T-cell (primary cell): ENCODE results near the gene PGM2. TPM values are rescaled to one million over a fixed set of nuclear protein-coding genes. Genes with fewer than 3 reads are reported as not detected.

ENCODE experiments used
- ATAC-seq, 4 experiments: fragments of 200-7000 bp in 3 of 4; fragments of 150-1000 bp in 1 of 4; cut with Tn5 transposase; replicated peaks in 1 of 4; 1 replicate in 3 of 4; 2 replicates in 1 of 4; pipeline ENCODE4 v1.10.0; 2021; ENCODE audit warnings: moderate library complexity in 3 of 4, mild to moderate bottlenecking in 2 of 4, moderate number of reproducible peaks in 1 of 4
- CTCF ChIA-PET, 2 donors: fragments of 300-600 bp; sonication (Branson Sonifier 250); formaldehyde crosslinking; loops; one replicate each; lab custom pipeline; 2022; ENCODE audit warnings: antibody characterized with exemption in 2 of 2; lab: Charles Lee
- POLR2A ChIA-PET, 2 donors: fragments of 300-600 bp; sonication (Branson Sonifier 250); formaldehyde crosslinking; loops; one replicate each; lab custom pipeline; 2022; ENCODE audit warnings: antibody characterized with exemption in 2 of 2; lab: Charles Lee
- DNase-seq, 35 experiments: peaks; one replicate each; pipeline versions ENCODE4 v3.0.0 to v3.0.0-alpha.2; 2013 to 2023
- H3K27ac ChIP-seq: one replicate; pipeline ENCODE4 v1.5.1; 2013; ENCODE audit warnings: low read length
- H3K27me3 ChIP-seq, 2 experiments: replicated peaks in 1 of 2; 1 replicate in 1 of 2; 2 replicates in 1 of 2; pipeline versions ENCODE4 v1.6.1 to v1.7.0; 2013; ENCODE audit warnings: low read length in 1 of 2, mixed read lengths in 1 of 2; ENCODE audit not compliant: control insufficient read depth in 2 of 2, insufficient read depth in 2 of 2; ENCODE audit errors: extremely low read depth in 1 of 2
- H3K36me3 ChIP-seq, 2 donors: 1 replicate in 1 of 2; 2 replicates in 1 of 2; pipeline versions ENCODE4 v1.6.1 to v1.7.0; 2013; ENCODE audit warnings: low read length in 1 of 2; ENCODE audit not compliant: control insufficient read depth in 2 of 2, insufficient read depth in 1 of 2; ENCODE audit errors: extremely low read depth in 1 of 2
- H3K4me1 ChIP-seq, 2 experiments: 1 replicate in 1 of 2; 2 replicates in 1 of 2; pipeline versions ENCODE4 v1.6.1 to v1.7.0; 2013; ENCODE audit warnings: low read length in 2 of 2, mixed read lengths in 1 of 2; ENCODE audit not compliant: insufficient read depth in 2 of 2, control insufficient read depth in 1 of 2; ENCODE audit errors: extremely low read depth in 1 of 2
- H3K4me3 ChIP-seq, 2 donors: 1 replicate in 1 of 2; 2 replicates in 1 of 2; pipeline versions ENCODE4 v1.5.1 to v1.7.0; 2013; ENCODE audit warnings: mild to moderate bottlenecking in 2 of 2, low read length in 1 of 2, moderate library complexity in 1 of 2; ENCODE audit not compliant: control insufficient read depth in 1 of 2; ENCODE audit errors: extremely low read depth in 1 of 2
- H3K9me3 ChIP-seq: 2 replicates; pipeline ENCODE4 v1.7.0; 2013
- H3K27ac Mint-ChIP-seq, 2 donors: one replicate each; pipeline ENCODE4 v1.8.0; 2020 to 2021; ENCODE audit warnings: mild to moderate bottlenecking in 2 of 2, mixed read lengths in 2 of 2
- H3K27me3 Mint-ChIP-seq, 2 donors: one replicate each; pipeline ENCODE4 v1.8.0; 2021 to 2022; ENCODE audit warnings: mixed read lengths in 2 of 2
- H3K36me3 Mint-ChIP-seq: one replicate; pipeline ENCODE4 v1.8.0; 2021; ENCODE audit warnings: mixed read lengths
- H3K4me1 Mint-ChIP-seq, 3 donors: one replicate each; pipeline ENCODE4 v1.8.0; 2020 to 2022; ENCODE audit warnings: mixed read lengths in 3 of 3, mild to moderate bottlenecking in 1 of 3
- H3K4me3 Mint-ChIP-seq, 3 donors: one replicate each; pipeline ENCODE4 v1.8.0; 2020 to 2022; ENCODE audit warnings: mild to moderate bottlenecking in 3 of 3, mixed read lengths in 3 of 3, moderate library complexity in 3 of 3
- H3K9me3 Mint-ChIP-seq, 3 donors: one replicate each; pipeline ENCODE4 v1.8.0; 2020 to 2022; ENCODE audit warnings: mixed read lengths in 3 of 3
- WGBS: methylation state at CpG from one replicate; pipeline ENCODE4 v1.1.5; 2013; ENCODE audit warnings: missing lambda C conversion rate; ENCODE audit not compliant: insufficient coverage; 5-methylcytosine and 5-hydroxymethylcytosine counted together
- total RNA-seq, 35 experiments: library from RNA in 6 of 35; stranded (reverse) in 6 of 35; fragments of 120-200 nt in 1 of 35; gene quantifications; one replicate each; pipeline versions ENCODE4 v1.2.1 to v1.2.4 and lab custom pipeline; 2013 to 2026

Gene PGM2
- total RNA-seq, 5 donors from 2014 or later (not counting 1 experiment from before 2014, with no cell fraction given) = 13.8 to 18.2 (median 16.6) TPM

DNA sequence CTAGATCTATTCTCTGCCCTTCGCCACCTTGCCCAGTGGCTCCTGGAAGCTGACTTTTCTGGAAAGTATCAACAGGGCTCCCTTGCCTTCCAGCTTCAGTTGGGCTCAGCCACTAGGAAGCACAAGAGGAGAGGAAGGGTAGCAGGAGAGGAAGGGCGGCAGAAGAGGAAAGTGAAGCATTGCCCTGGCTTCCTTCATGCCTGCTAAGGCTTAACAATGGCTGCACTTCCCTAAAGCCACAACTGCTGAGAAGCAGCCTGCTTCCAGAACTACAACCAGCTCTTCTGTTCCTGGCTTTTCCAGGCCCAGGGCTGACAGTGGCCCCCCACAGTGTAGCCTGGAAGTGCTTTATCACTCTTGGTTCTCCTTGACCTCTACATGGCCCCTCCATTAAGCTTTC, 29.1 kb upstream of the PGM2 start:
- Histone ChIP-seq H3K9me3 (no peaks in the 10 kb centered on the region), H3K4me1 (no peaks in the 10 kb centered on the region), H3K36me3 (no peaks in the 10 kb centered on the region), H3K27me3 (peaks cover 0 to 3% of the 10 kb centered on the region in 2 experiments), H3K27ac (no peak overlapping the region), H3K4me3 (no peak overlapping the region)
- H3K4me3 Mint-ChIP-seq = no peak overlapping the region
- no peaks in the 10 kb centered on the region for H3K9me3 Mint-ChIP-seq
- CTCF ChIA-PET = interaction anchor here (0.5 to 1.8 kb wide), 2 partner anchors 83 to 239 kb away, joined by 4 to 5 read pairs; no protein-coding TSS in a partner anchor
- H3K4me1 Mint-ChIP-seq = no peaks in the 10 kb centered on the region
- no peak for ATAC-seq
- no peak for DNase-seq
- POLR2A ChIA-PET = no interaction called here
- H3K36me3 Mint-ChIP-seq = no peaks in the 10 kb centered on the region
- peaks cover 3 to 4% of the 10 kb centered on the region in 2 donors for H3K27me3 Mint-ChIP-seq
- WGBS = no CpG with 5 or more reads among the region's 2 CpGs
- no peak overlapping the region for H3K27ac Mint-ChIP-seq

DNA sequence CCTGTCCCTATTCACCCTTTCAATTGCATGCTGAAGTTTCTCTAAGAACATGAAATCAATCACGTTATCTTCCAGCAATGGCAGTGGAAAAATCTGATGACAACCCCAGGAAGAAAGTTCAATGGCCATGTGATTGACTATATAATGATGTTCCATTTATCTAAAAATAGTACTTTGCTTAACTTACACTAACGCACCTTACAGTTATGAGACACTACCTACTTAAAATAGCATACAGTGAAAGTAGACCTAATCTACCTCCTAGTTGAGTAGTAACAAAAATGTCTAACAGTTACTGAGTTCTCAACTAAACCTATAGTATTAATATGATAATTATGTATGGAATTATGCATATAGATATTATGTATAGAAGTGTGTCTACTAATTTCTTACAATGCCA, 28.6 kb upstream of the PGM2 start:
- no peak overlapping the region for H3K4me3 ChIP-seq
- H3K9me3 Mint-ChIP-seq = no peaks in the 10 kb centered on the region
- no peak overlapping the region for H3K4me3 Mint-ChIP-seq
- H3K27me3 Mint-ChIP-seq = peaks cover 3 to 4% of the 10 kb centered on the region in 2 donors
- no peaks in the 10 kb centered on the region for H3K4me1 ChIP-seq
- no peaks in the 10 kb centered on the region for H3K36me3 Mint-ChIP-seq
- ATAC-seq (no peak), DNase-seq (no peak)
- POLR2A ChIA-PET = no interaction called here
- peaks cover 0 to 3% of the 10 kb centered on the region in 2 experiments for H3K27me3 ChIP-seq
- no peaks in the 10 kb centered on the region for H3K36me3 ChIP-seq
- no peaks in the 10 kb centered on the region for H3K9me3 ChIP-seq
- no peaks in the 10 kb centered on the region for H3K4me1 Mint-ChIP-seq
- H3K27ac ChIP-seq = no peak overlapping the region
- H3K27ac Mint-ChIP-seq = no peak overlapping the region
- whole genome bisulfite sequencing = no CpG with 5 or more reads among the region's 2 CpGs
- CTCF ChIA-PET = no interaction called here

DNA sequence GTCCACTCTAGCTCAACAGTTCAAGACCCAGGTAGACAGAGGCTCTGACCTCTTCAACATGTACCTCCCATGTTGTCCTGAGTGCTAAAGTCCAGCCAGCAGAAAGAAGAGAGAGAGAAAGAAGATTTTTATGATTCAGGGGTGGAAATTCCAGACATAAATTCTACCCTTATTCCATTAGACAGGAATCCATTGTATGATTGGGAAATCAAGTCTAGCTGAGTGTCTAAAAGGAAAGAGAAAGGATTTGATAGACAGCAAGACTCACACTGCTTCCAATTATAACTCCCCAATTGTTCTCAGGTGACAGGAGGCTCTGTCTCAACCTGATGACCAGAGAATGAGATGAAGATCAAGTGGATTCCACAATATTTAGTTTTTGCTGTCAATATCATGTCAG, 27.9 kb upstream of the PGM2 start:
- Mint-ChIP-seq H3K9me3 (no peaks in the 10 kb centered on the region), H3K36me3 (no peaks in the 10 kb centered on the region), H3K4me1 (no peaks in the 10 kb centered on the region), H3K4me3 (no peak overlapping the region), H3K27ac (no peak overlapping the region), H3K27me3 (peaks cover 3 to 4% of the 10 kb centered on the region in 2 donors)
- DNase-seq (no peak), ATAC-seq (no peak)
- peaks cover 0 to 3% of the 10 kb centered on the region in 2 experiments for H3K27me3 ChIP-seq
- H3K4me3 ChIP-seq = no peak overlapping the region
- CTCF ChIA-PET = no interaction called here
- no peaks in the 10 kb centered on the region for H3K36me3 ChIP-seq
- POLR2A ChIA-PET = no interaction called here
- no peaks in the 10 kb centered on the region for H3K4me1 ChIP-seq
- no peaks in the 10 kb centered on the region for H3K9me3 ChIP-seq
- H3K27ac ChIP-seq = no peak overlapping the region

DNA sequence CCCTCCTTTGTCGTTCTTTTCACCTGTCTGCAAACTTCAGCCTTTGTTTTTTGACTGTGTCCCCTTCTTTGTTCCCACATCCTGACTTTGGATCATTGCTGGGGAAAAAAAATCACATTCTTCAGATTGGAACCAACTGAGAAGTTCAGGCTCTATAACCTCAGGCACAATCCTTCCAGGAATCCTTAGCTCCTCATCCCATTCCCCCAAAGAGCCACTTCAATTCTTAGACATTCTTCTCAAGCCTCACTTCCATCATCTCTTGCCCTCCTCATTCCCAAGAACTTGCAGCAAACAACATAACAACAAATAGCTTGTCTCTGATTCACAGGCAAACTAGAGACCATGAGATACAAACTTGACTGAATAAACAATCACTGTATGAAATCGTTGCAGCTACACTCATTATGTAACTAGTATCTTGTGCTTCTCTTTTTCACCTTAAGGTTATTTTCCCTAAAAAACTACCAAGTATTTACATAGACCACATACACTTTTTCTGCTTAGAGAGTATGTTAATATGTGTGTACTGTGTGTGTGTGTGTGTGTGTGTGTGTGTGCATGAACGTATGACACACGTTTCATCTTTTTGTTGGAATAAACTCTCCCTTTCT, 26.4 kb upstream of the PGM2 start:
- no peak overlapping the region for H3K27ac Mint-ChIP-seq
- no peaks in the 10 kb centered on the region for H3K36me3 Mint-ChIP-seq
- DNase-seq (no peak), ATAC-seq (no peak)
- Histone ChIP-seq H3K27me3 (peaks cover 0 to 3% of the 10 kb centered on the region in 2 experiments), H3K4me3 (no peak overlapping the region), H3K27ac (no peak overlapping the region), H3K4me1 (no peaks in the 10 kb centered on the region), H3K36me3 (no peaks in the 10 kb centered on the region), H3K9me3 (no peaks in the 10 kb centered on the region)
- peaks cover 3 to 4% of the 10 kb centered on the region in 2 donors for H3K27me3 Mint-ChIP-seq
- no peak overlapping the region for H3K4me3 Mint-ChIP-seq
- WGBS = 67% methylated on average over 2 of the region's 4 CpGs
- POLR2A ChIA-PET = interaction anchor here (0.5 to 0.6 kb wide), 3 partner anchors 14 to 103 kb away, joined by 3 read pairs; no protein-coding TSS in a partner anchor
- CTCF ChIA-PET = interaction anchor here (1.0 to 3.1 kb wide), 4 partner anchors 8 to 236 kb away, joined by 5 to 13 read pairs (median 7); no protein-coding TSS in a partner anchor
- H3K4me1 Mint-ChIP-seq = no peaks in the 10 kb centered on the region
- H3K9me3 Mint-ChIP-seq = no peaks in the 10 kb centered on the region

DNA sequence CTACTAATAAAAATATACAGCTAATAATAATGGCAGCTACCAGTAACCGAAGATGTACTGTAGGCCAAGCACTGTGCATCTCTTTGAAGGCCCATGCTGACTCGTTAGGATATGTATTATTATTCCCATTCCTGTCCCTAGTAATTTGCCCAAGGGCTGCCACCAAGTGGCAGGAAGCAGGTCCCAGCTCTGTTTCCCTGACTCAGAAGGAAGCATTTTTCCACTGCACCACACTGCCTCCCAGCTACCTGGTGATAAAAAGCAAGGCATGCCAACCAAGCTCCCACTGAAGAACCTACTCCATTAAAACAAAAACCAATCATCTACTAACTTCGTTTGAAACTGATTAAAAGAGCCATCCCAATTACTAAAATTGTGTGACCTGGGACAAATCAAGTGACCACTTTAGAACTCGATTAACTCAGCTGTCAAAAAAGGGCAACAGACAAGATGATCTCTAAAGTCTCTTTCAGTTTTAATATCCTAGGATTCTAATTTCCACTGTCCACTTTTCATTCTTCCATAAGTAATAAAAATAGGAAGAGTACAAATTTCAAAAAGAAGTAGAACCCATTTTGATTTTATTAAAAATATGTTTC, 24.3 kb upstream of the PGM2 start:
- no peak overlapping the region for H3K27ac Mint-ChIP-seq
- no peaks in the 10 kb centered on the region for H3K36me3 Mint-ChIP-seq
- H3K4me3 Mint-ChIP-seq = no peak overlapping the region
- Histone ChIP-seq H3K4me3 (no peak overlapping the region), H3K9me3 (no peaks in the 10 kb centered on the region), H3K27ac (no peak overlapping the region), H3K4me1 (no peaks in the 10 kb centered on the region), H3K36me3 (no peaks in the 10 kb centered on the region), H3K27me3 (peaks cover 0 to 3% of the 10 kb centered on the region in 2 experiments)
- ChIA-PET CTCF (interaction anchor here (1.0 to 3.1 kb wide), 4 partner anchors 24 to 236 kb away, joined by 4 to 13 read pairs (median 7); partner anchors contain the start of gene PGM2 (in 1 of the 2)), POLR2A (interaction anchor here in 1 of 2 donors (0.6 to 0.8 kb wide), 2 partner anchors 88 to 117 kb away, joined by 3 to 6 read pairs; no protein-coding TSS in a partner anchor)
- 33% methylated on average over 1 of the region's 4 CpGs for WGBS
- no peaks in the 10 kb centered on the region for H3K9me3 Mint-ChIP-seq
- DNase-seq (no peak), ATAC-seq (no peak)
- no peaks in the 10 kb centered on the region for H3K4me1 Mint-ChIP-seq
- peaks cover 3 to 4% of the 10 kb centered on the region in 2 donors for H3K27me3 Mint-ChIP-seq

DNA sequence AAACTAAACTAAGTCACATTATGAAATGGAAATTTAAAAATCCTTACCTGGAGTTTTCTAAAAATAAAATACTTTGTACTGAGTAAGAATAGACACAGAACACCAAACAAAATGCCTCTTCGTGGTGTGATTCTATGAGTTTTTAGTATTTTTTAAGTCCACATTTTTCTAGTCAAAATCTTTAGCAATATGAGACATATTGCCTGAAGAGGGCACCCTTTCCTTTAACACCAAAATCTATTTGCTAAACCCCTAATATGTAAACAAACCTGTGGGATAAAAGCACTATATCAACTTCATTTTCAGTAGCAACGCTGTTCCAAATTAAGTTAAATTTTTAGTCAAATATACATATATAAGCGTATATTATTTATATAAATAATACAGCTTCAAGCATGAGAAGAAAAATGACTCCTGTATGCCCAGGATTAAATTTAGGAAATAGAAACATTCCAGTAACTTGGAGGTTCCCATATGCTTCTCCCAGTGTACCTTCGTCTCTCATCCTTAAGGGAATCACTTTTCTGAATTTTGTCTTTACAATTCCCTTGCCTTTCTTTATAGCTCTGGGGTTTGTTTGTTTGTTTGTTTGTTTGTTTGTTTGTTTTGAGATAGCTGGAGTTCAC, 23.0 kb upstream of the PGM2 start:
- CTCF ChIA-PET = interaction anchor here (0.5 to 1.7 kb wide), 21 partner anchors 9 to 938 kb away, joined by 3 to 24 read pairs (median 3); partner anchors contain the start of gene PGM2 (in 1 of the 2)
- Histone ChIP-seq H3K36me3 (no peaks in the 10 kb centered on the region), H3K4me3 (no peak overlapping the region), H3K4me1 (no peaks in the 10 kb centered on the region), H3K27ac (no peak overlapping the region), H3K9me3 (no peaks in the 10 kb centered on the region), H3K27me3 (no peaks in the 10 kb centered on the region)
- H3K27me3 Mint-ChIP-seq = peaks cover 2 to 3% of the 10 kb centered on the region in 2 donors
- POLR2A ChIA-PET = interaction anchor here in 1 of 2 donors (0.6 kb wide), 1 partner anchor 174 kb away, joined by 4 read pairs; no protein-coding TSS in a partner anchor
- DNase-seq = peak in 1 of 35 experiments; percentile 75
- H3K4me3 Mint-ChIP-seq = no peak overlapping the region
- H3K9me3 Mint-ChIP-seq = no peaks in the 10 kb centered on the region
- H3K4me1 Mint-ChIP-seq = no peaks in the 10 kb centered on the region
- no peak overlapping the region for H3K27ac Mint-ChIP-seq
- ATAC-seq = peak in 1 of 4 experiments; percentile 28
- no peaks in the 10 kb centered on the region for H3K36me3 Mint-ChIP-seq
- no CpG with 5 or more reads among the region's 4 CpGs for WGBS
